GM23248 (cell line): ENCODE measurements around the gene ADNP.

Source experiments
- EZH2 ChIP-seq: fragments of 200-600 bp; sonication (generic); IDR thresholded peaks from 2 replicates; pipeline ENCODE4 v1.6.1; 2018; ENCODE audit warnings: antibody characterized with exemption, mild to moderate bottlenecking; ENCODE audit not compliant: insufficient read depth, poor library complexity, severe bottlenecking
- EZH2phosphoT487 ChIP-seq: fragments of 200-600 bp; sonication (generic); IDR thresholded peaks from 2 replicates; pipeline ENCODE4 v1.6.1; 2018; ENCODE audit warnings: antibody characterized with exemption, moderate library complexity, mild to moderate bottlenecking, low read depth; ENCODE audit not compliant: insufficient read depth

DNA sequence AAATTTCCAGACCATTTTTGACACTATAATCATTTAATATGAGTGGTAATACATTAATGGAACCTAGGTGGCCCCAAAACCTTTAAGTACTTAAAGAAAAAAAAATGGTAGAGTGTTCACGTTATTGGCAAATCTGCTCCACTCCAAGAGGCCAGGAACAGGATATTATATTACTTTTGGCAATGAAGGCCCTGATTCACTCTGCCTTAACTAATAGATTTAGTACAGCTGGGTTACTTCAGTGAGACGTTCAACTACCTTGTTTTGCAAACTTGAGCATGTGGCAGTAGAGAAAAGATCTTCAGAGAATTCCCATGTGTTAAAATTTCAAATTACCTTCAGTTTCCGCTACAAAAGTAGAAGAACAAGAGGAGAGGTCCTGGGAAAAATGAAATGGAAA is 12.8 kb downstream of the ADNP start:
- TF ChIP-seq EZH2, result no peak
- TF ChIP-seq EZH2phosphoT487, result no peak
